Colonic mucosa (tissue), 4 donors: Measurements from ENCODE around the gene PLEKHH3. TPM values are rescaled to one million over a fixed set of nuclear protein-coding genes. Genes with fewer than 3 reads are reported as not detected.
"Not testable (repeated sequence)": the region's sequence is repeated elsewhere in the genome, so short reads cannot be mapped to it uniquely, and the experiment has no call there.

Source experiments
- DNase-seq: peaks from one replicate; pipeline ENCODE4 v3.0.0-alpha.2; 2020
- H3K27ac ChIP-seq: fragments of 200-600 bp; one replicate; pipeline ENCODE4 v1.8.0; 2021
- H3K27me3 ChIP-seq: fragments of 200-600 bp; one replicate; pipeline ENCODE4 v1.8.0; 2021
- H3K36me3 ChIP-seq: fragments of 200-600 bp; one replicate; pipeline ENCODE4 v1.8.0; 2021
- H3K4me1 ChIP-seq: fragments of 200-600 bp; one replicate; pipeline ENCODE4 v1.8.0; 2021; ENCODE audit warnings: mild to moderate bottlenecking
- H3K4me3 ChIP-seq: fragments of 200-600 bp; one replicate; pipeline ENCODE4 v1.8.0; 2021
- H3K9ac ChIP-seq, 2 donors: one replicate each; pipeline ENCODE4 v1.7.0; 2013; ENCODE audit warnings: control low read depth in 2 of 2, low read depth in 2 of 2, low read length in 2 of 2
- H3K9me3 ChIP-seq: fragments of 200-600 bp; one replicate; pipeline ENCODE4 v1.8.0; 2021
- CTCF ChIP-seq: fragments of 200-600 bp; IDR thresholded peaks from one replicate; pipeline ENCODE4 v1.8.0; 2022; ENCODE audit warnings: antibody characterized with exemption, mild to moderate bottlenecking
- intact Hi-C: fragments of 100-400 bp; cut with DNase I; formaldehyde crosslinking; loops from one replicate; pipeline ENCODE4 v1.14.1; 2022
- total RNA-seq, 2 donors: library from RNA; stranded (reverse); fragmentation: NEBNext Ultra II Directional in 1 of 2; extraction: Animal tissue kit (Norgen Biotek cat#: 25700) in 1 of 2; gene quantifications; one replicate each; pipeline ENCODE4 v1.2.1, GENCODE V29; 2021
- donor health status: healthy.
- donor health status: DM: no; HTN: no; CAD: no.
- donor health status: DM: no; HTN: no; CAD: no.

Gene PLEKHH3
- total RNA-seq, 2 donors from 2014 or later, result 14.6 to 17.6 TPM

- intact Hi-C loops, result loop anchor here (5.0 kb wide), 1 partner anchor 64 kb away; the partner anchor contains the start of genes RETREG3 and TUBG1
- Histone ChIP-seq H3K4me3 (peak overlapping the region; percentile 23), H3K27ac (no peak overlapping the region), H3K27me3 (no peaks in the 10 kb centered on the region), H3K9ac (no peak overlapping the region), H3K36me3 (peaks cover 4% of the 10 kb centered on the region), H3K9me3 (no peaks in the 10 kb centered on the region), H3K4me1 (peaks cover 19% of the 10 kb centered on the region)
- TF ChIP-seq CTCF, result no peak
- no peak for DNase-seq
Observed at GRCh38 chr17:42670789-42671657, 5.8 kb downstream of the PLEKHH3 start.

- no peak for DNase-seq
- TF ChIP-seq CTCF, result no peak
- Histone ChIP-seq H3K27ac (no peak overlapping the region), H3K4me1 (peaks cover 14% of the 10 kb centered on the region), H3K9ac (no peak overlapping the region), H3K27me3 (no peaks in the 10 kb centered on the region), H3K4me3 (peak overlapping the region; percentile 23), H3K36me3 (peaks cover 4% of the 10 kb centered on the region), H3K9me3 (no peaks in the 10 kb centered on the region)
- intact Hi-C loops, result loop anchor here (5.0 kb wide), 1 partner anchor 63 kb away; the partner anchor contains the start of genes RETREG3 and TUBG1
Observed at GRCh38 chr17:42669977-42670788, 6.6 kb downstream of the PLEKHH3 start.

GRCh38 chr17:42669705-42669976 lies 7.2 kb downstream of the PLEKHH3 start:
- no peak overlapping the region for H3K27ac ChIP-seq
- no peak overlapping the region for H3K4me3 ChIP-seq
- no peak overlapping the region for H3K9ac ChIP-seq
- no peak for DNase-seq
- intact Hi-C loops, result no loop called here
- no peaks in the 10 kb centered on the region for H3K27me3 ChIP-seq
- no peaks in the 10 kb centered on the region for H3K9me3 ChIP-seq
- peaks cover 12% of the 10 kb centered on the region for H3K4me1 ChIP-seq
- H3K36me3 ChIP-seq, result peaks cover 4% of the 10 kb centered on the region
- TF ChIP-seq CTCF, result no peak

GRCh38 chr17:42667088-42667951 lies 9.5 kb downstream of the PLEKHH3 start:
- no peaks in the 10 kb centered on the region for H3K27me3 ChIP-seq
- intact Hi-C loops, result no loop called here
- TF ChIP-seq CTCF, result no peak
- peak overlapping the region; percentile 61 for H3K27ac ChIP-seq
- no peaks in the 10 kb centered on the region for H3K9me3 ChIP-seq
- H3K4me3 ChIP-seq, result no peak overlapping the region
- peak; percentile 76 for DNase-seq
- H3K9ac ChIP-seq, result no peak overlapping the region
- H3K4me1 ChIP-seq, result peaks cover 9% of the 10 kb centered on the region
- H3K36me3 ChIP-seq, result peaks cover 4% of the 10 kb centered on the region

GRCh38 chr17:42666126-42666525 lies 10.7 kb downstream of the PLEKHH3 start:
- H3K4me1 ChIP-seq, intact Hi-C loops, H3K4me3 ChIP-seq, H3K36me3 ChIP-seq, DNase-seq, H3K9ac ChIP-seq, H3K27me3 ChIP-seq, H3K9me3 ChIP-seq, H3K27ac ChIP-seq: not testable (repeated sequence)
